ENCODE results near the gene UBE2G2.

- TF ChIP-seq CTCF (IDR thresholded peaks at IDR 0.05), result no peak
- TF ChIP-seq ZFX (IDR thresholded peaks at IDR 0.05; ENCODE audit: borderline replicate concordance), result no peak
Observed at GRCh38 chr21:44850905-44851657, 49.5 kb upstream of the UBE2G2 start.

Measured in 22Rv1 (cell line).